Lower lobe of right lung (tissue), 2 donors: ENCODE data around the gene ATP11C. TPM values are rescaled to one million over a fixed set of nuclear protein-coding genes. Genes with fewer than 3 reads are reported as not detected.

Experiments used
- ATAC-seq, 2 donors: fragments of 200-7000 bp; cut with Tn5 transposase; one replicate each; pipeline ENCODE4 v1.9.1; 2020 to 2022; ENCODE audit warnings: mild to moderate bottlenecking in 2 of 2, moderate library complexity in 2 of 2
- DNase-seq: peaks from one replicate; pipeline ENCODE4 v3.0.0-alpha.2; 2020
- H3K27ac ChIP-seq: fragments of 200-600 bp; one replicate; pipeline ENCODE4 v1.8.0; 2022
- H3K27me3 ChIP-seq: fragments of 200-600 bp; one replicate; pipeline ENCODE4 v1.8.0; 2022; ENCODE audit warnings: low read depth
- H3K36me3 ChIP-seq: fragments of 200-600 bp; one replicate; pipeline ENCODE4 v1.8.0; 2022; ENCODE audit warnings: mild to moderate bottlenecking
- H3K4me1 ChIP-seq: fragments of 200-600 bp; one replicate; pipeline ENCODE4 v1.8.0; 2022
- H3K4me3 ChIP-seq: fragments of 200-600 bp; one replicate; pipeline ENCODE4 v1.8.0; 2022; ENCODE audit warnings: mild to moderate bottlenecking
- H3K9me3 ChIP-seq: fragments of 200-600 bp; one replicate; pipeline ENCODE4 v1.8.0; 2022
- CTCF ChIP-seq: fragments of 200-600 bp; IDR thresholded peaks from one replicate; pipeline ENCODE4 v1.8.0; 2022; ENCODE audit warnings: antibody characterized with exemption, mild to moderate bottlenecking
- intact Hi-C: fragments of 100-400 bp; cut with DNase I; formaldehyde crosslinking; loops from one replicate; pipeline ENCODE4 v1.11.0; 2022
- total RNA-seq: library from RNA; stranded (reverse); fragmentation: NEBNext Ultra II Directional; extraction: Animal tissue kit (Norgen Biotek cat#: 25700); gene quantifications from one replicate; pipeline ENCODE4 v1.2.1, GENCODE V29; 2021
- donor health status: DM: no; HTN: yes; CAD: no; lungs with severe emphysema.

ATP11C gene
- total RNA-seq, 1 donor from 2014 or later: 14.2 TPM

GRCh38 chrX:139802048-139802447 is 130.8 kb downstream of the ATP11C start:
- intact Hi-C loops: no loop called here
- Histone ChIP-seq H3K27ac (no peak overlapping the region), H3K4me3 (no peak overlapping the region), H3K9me3 (no peaks in the 10 kb centered on the region), H3K4me1 (no peaks in the 10 kb centered on the region), H3K36me3 (peaks cover 8% of the 10 kb centered on the region), H3K27me3 (no peaks in the 10 kb centered on the region)
- TF ChIP-seq CTCF: no peak
- ATAC-seq: no peak
- no peak for DNase-seq

GRCh38 chrX:139801397-139801813 is 131.4 kb downstream of the ATP11C start:
- Histone ChIP-seq H3K4me3 (no peak overlapping the region), H3K27me3 (no peaks in the 10 kb centered on the region), H3K4me1 (no peaks in the 10 kb centered on the region), H3K36me3 (peaks cover 8% of the 10 kb centered on the region), H3K9me3 (no peaks in the 10 kb centered on the region), H3K27ac (no peak overlapping the region)
- DNase-seq (no peak), ATAC-seq (no peak)
- no peak for TF ChIP-seq CTCF
- intact Hi-C loops: no loop called here

- ATAC-seq: no peak
- intact Hi-C loops: no loop called here
- peaks cover 8% of the 10 kb centered on the region for H3K36me3 ChIP-seq
- no peak for DNase-seq
- no peak for TF ChIP-seq CTCF
- no peaks in the 10 kb centered on the region for H3K9me3 ChIP-seq
- no peaks in the 10 kb centered on the region for H3K27me3 ChIP-seq
- H3K27ac ChIP-seq: no peak overlapping the region
- H3K4me3 ChIP-seq: no peak overlapping the region
- H3K4me1 ChIP-seq: no peaks in the 10 kb centered on the region
These were observed 134.2 kb downstream of the ATP11C start for GRCh38 chrX:139798701-139799100.

GRCh38 chrX:139795196-139795595 is 137.7 kb downstream of the ATP11C start:
- TF ChIP-seq CTCF: no peak
- H3K27ac ChIP-seq: no peak overlapping the region
- no peaks in the 10 kb centered on the region for H3K9me3 ChIP-seq
- no peaks in the 10 kb centered on the region for H3K4me1 ChIP-seq
- H3K36me3 ChIP-seq: no peaks in the 10 kb centered on the region
- ATAC-seq (no peak), DNase-seq (no peak)
- no peaks in the 10 kb centered on the region for H3K27me3 ChIP-seq
- intact Hi-C loops: no loop called here
- H3K4me3 ChIP-seq: no peak overlapping the region

GRCh38 chrX:139787601-139788000 is 145.3 kb downstream of the ATP11C start:
- no peak overlapping the region for H3K27ac ChIP-seq
- no peaks in the 10 kb centered on the region for H3K4me1 ChIP-seq
- no peak for DNase-seq
- no peaks in the 10 kb centered on the region for H3K9me3 ChIP-seq
- peaks cover 16% of the 10 kb centered on the region for H3K36me3 ChIP-seq
- no peak for TF ChIP-seq CTCF
- no peaks in the 10 kb centered on the region for H3K27me3 ChIP-seq
- intact Hi-C loops: no loop called here
- no peak for ATAC-seq
- H3K4me3 ChIP-seq: no peak overlapping the region

- DNase-seq (no peak), ATAC-seq (no peak)
- peaks cover 16% of the 10 kb centered on the region for H3K36me3 ChIP-seq
- no peak overlapping the region for H3K27ac ChIP-seq
- no peak for TF ChIP-seq CTCF
- intact Hi-C loops: no loop called here
- no peaks in the 10 kb centered on the region for H3K27me3 ChIP-seq
- H3K4me1 ChIP-seq: no peaks in the 10 kb centered on the region
- H3K9me3 ChIP-seq: no peaks in the 10 kb centered on the region
- no peak overlapping the region for H3K4me3 ChIP-seq
These were observed 148.0 kb downstream of the ATP11C start for GRCh38 chrX:139784807-139785206.
